Esophagus squamous epithelium (tissue), 5 donors: Measurements from ENCODE around the gene SRD5A2. TPM values are rescaled to one million over a fixed set of nuclear protein-coding genes. Genes with fewer than 3 reads are reported as not detected.

Source experiments
- DNase-seq: peaks from one replicate; lab custom pipeline; 2025; lab: John Stamatoyannopoulos, UW
- H3K27ac ChIP-seq, 4 donors: fragments of 200-600 bp; sonication (generic); one replicate each; pipeline ENCODE4 v1.5.1; 2016 to 2019; ENCODE audit warnings: mild to moderate bottlenecking in 1 of 4
- H3K27me3 ChIP-seq, 4 donors: fragments of 200-600 bp; sonication (generic); 1 replicate in 3 of 4; 2 replicates in 1 of 4; pipeline versions ENCODE4 v1.5.1 to v1.6.0; 2017 to 2021; ENCODE audit warnings: antibody characterized with exemption in 1 of 4
- H3K36me3 ChIP-seq, 3 donors: fragments of 200-600 bp; sonication (generic); one replicate each; pipeline ENCODE4 v1.5.1; 2016 to 2019
- H3K4me1 ChIP-seq, 3 donors: fragments of 200-600 bp; sonication (generic); one replicate each; pipeline ENCODE4 v1.5.1; 2017 to 2019
- H3K4me3 ChIP-seq, 4 donors: fragments of 200-600 bp; sonication (generic); 1 replicate in 3 of 4; 2 replicates in 1 of 4; pipeline ENCODE4 v1.5.1; 2016 to 2019; ENCODE audit warnings: mild to moderate bottlenecking in 2 of 4, moderate library complexity in 1 of 4
- H3K9me3 ChIP-seq, 3 donors: fragments of 200-600 bp; sonication (generic); one replicate each; pipeline ENCODE4 v1.5.1; 2016 to 2019
- POLR2A ChIP-seq, 4 donors: fragments of 450-650 bp; IDR thresholded peaks; one replicate each; pipeline ENCODE4 v1.6.1; 2017; ENCODE audit warnings: antibody characterized with exemption in 4 of 4, mild to moderate bottlenecking in 4 of 4, moderate library complexity in 3 of 4
- WGBS, 2 donors: methylation state at CpG; one replicate each; pipeline ENCODE4 v1.1.5; 2018; 5-methylcytosine and 5-hydroxymethylcytosine counted together
- intact Hi-C: fragments of 100-400 bp; cut with DNase I; formaldehyde crosslinking; loops from one replicate; pipeline ENCODE4 v1.15.0; 2022
- total RNA-seq, 4 donors: library from RNA; depleted of rRNA; stranded (reverse); fragments of >200 nt; gene quantifications; one replicate each; pipeline ENCODE4 v1.1.0, GENCODE V29; 2016
- TF ChIP-seq, protein P1 (sequence below), 6 experiments: fragments of 450-650 bp in 4 of 6; fragments of 200-600 bp in 2 of 6; sonication (generic) in 2 of 6; IDR thresholded peaks; one replicate each; pipeline ENCODE4 v1.5.1; 2016 to 2019; ENCODE audit warnings: antibody characterized with exemption in 6 of 6, mild to moderate bottlenecking in 4 of 6, moderate library complexity in 4 of 6
- donor health status: DM: yes; HTN: yes; CAD: no.

The SRD5A2 gene, protein sequence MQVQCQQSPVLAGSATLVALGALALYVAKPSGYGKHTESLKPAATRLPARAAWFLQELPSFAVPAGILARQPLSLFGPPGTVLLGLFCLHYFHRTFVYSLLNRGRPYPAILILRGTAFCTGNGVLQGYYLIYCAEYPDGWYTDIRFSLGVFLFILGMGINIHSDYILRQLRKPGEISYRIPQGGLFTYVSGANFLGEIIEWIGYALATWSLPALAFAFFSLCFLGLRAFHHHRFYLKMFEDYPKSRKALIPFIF
- under 1 TPM in 1 of 4 donors, not detected in 3; 0.19 TPM for total RNA-seq

DNA sequence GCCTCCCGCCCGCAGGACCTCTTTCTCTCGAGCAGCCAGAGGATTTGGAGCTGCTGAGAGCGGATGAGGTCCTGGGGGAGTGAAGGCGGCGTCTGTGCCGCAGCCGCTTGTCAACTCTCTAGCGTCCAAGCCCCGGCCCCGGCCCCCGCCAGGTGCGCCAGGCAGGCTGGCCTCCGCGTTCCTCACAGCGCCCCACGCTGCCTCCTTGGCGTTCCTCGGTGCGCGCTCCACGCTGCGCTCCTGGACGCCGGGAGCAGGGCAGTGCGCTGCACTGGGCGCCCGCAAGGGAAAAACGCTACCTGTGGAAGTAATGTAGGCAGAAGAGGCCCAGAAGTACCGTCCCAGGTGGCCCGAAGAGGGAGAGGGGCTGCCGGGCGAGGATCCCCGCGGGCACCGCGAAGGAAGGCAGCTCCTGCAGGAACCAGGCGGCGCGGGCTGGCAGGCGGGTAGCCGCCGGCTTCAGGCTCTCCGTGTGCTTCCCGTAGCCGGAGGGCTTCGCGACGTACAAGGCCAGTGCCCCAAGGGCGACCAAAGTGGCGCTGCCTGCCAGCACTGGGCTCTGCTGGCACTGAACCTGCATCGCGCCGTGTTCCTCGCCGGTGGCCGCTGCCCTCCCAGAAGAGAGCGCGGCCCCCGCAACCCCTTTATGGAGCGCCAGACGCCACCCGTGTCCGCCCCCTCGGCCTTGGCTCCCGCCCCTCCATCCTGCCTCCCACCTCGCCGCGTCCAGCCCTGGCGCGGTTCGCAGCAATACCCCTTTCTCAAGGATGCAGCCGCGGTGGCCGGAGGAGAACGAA lies at the start of gene SRD5A2:
TSS of gene SRD5A2 (minus strand) at position 618 of the 797 bp plus-strand sequence. CDS start at position 580, 38 bp downstream.
- Histone ChIP-seq H3K27ac (no peak within 1 kb of the TSS), H3K4me3 (peak within 1 kb of the TSS in 1 of 4 donors; percentile 30), H3K27me3 (peaks cover 0 to 75% (median 5%) of the 10 kb centered on the region in 4 donors), H3K36me3 (no peaks in the 10 kb centered on the region), H3K9me3 (no peaks in the 10 kb centered on the region), H3K4me1 (peaks cover 0 to 11% (median 0%) of the 10 kb centered on the region in 3 donors)
- 2 to 21% methylated on average over 9 to 10 of the region's 76 CpGs for WGBS, 2 donors
- no peak for DNase-seq
- TF ChIP-seq, protein P1, sequence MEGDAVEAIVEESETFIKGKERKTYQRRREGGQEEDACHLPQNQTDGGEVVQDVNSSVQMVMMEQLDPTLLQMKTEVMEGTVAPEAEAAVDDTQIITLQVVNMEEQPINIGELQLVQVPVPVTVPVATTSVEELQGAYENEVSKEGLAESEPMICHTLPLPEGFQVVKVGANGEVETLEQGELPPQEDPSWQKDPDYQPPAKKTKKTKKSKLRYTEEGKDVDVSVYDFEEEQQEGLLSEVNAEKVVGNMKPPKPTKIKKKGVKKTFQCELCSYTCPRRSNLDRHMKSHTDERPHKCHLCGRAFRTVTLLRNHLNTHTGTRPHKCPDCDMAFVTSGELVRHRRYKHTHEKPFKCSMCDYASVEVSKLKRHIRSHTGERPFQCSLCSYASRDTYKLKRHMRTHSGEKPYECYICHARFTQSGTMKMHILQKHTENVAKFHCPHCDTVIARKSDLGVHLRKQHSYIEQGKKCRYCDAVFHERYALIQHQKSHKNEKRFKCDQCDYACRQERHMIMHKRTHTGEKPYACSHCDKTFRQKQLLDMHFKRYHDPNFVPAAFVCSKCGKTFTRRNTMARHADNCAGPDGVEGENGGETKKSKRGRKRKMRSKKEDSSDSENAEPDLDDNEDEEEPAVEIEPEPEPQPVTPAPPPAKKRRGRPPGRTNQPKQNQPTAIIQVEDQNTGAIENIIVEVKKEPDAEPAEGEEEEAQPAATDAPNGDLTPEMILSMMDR (IDR thresholded peaks at IDR 0.05), result no peak
- TF ChIP-seq POLR2A (IDR thresholded peaks at IDR 0.05), result no peak
- intact Hi-C loops, result no loop called here

DNA sequence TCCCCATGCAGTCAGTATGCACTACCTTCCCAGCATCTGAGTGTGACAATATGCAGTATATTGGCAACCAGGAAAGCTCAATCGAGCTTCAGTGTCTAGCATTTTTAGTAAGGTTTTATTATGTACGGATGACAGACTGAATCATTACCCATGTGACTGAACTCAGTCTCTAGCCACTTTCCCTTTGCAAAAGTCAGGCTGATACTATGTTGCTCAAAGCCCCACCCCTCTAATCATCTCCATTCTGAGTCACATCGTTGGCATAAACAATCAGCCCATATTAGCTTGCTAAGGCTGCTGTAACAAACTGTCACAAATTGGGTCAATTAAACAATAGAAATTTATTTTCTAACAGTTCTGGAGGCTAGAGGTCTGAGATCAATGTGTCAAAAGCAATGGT lies 25.8 kb upstream of the SRD5A2 start:
- peaks cover 0 to 5% (median 0%) of the 10 kb centered on the region in 3 donors for H3K9me3 ChIP-seq
- 79 to 80% methylated on average over 3 of the region's 3 CpGs for WGBS, 2 donors
- H3K27me3 ChIP-seq, result no peaks in the 10 kb centered on the region
- DNase-seq, result no peak
- no peak for TF ChIP-seq POLR2A (IDR thresholded peaks at IDR 0.05)
- TF ChIP-seq, protein P1 (IDR thresholded peaks at IDR 0.05), result no peak
- H3K4me3 ChIP-seq, result no peak overlapping the region
- no peak overlapping the region for H3K27ac ChIP-seq
- no peaks in the 10 kb centered on the region for H3K4me1 ChIP-seq
- intact Hi-C loops, result no loop called here
- no peaks in the 10 kb centered on the region for H3K36me3 ChIP-seq

DNA sequence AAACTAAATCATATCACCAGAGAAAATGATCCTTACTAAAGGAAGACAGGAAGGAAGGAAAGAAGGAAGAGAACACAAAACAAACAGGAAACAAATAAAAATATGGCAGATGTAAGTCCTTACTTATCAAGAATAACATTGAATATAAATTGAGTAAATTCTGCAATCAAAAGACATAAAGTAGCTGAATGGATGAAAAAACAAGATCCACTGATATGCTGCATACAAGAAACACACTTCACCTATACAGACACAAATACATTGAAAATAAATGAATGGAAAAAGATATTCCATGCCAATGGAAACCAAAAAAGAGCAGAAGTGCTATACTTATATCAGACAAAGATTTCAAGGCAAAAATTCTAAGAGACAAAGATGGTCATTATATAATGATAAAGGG lies 18.0 kb upstream of the SRD5A2 start:
- H3K9me3 ChIP-seq, result peaks cover 0 to 8% (median 0%) of the 10 kb centered on the region in 3 donors
- H3K4me1 ChIP-seq, result no peaks in the 10 kb centered on the region
- no peak overlapping the region for H3K4me3 ChIP-seq
- no peaks in the 10 kb centered on the region for H3K36me3 ChIP-seq
- H3K27ac ChIP-seq, result no peak overlapping the region
- intact Hi-C loops, result no loop called here
- no peak for DNase-seq
- TF ChIP-seq, protein P1 (IDR thresholded peaks at IDR 0.05), result no peak
- TF ChIP-seq POLR2A (IDR thresholded peaks at IDR 0.05), result no peak
- peaks cover 0 to 4% (median 0%) of the 10 kb centered on the region in 4 donors for H3K27me3 ChIP-seq

DNA sequence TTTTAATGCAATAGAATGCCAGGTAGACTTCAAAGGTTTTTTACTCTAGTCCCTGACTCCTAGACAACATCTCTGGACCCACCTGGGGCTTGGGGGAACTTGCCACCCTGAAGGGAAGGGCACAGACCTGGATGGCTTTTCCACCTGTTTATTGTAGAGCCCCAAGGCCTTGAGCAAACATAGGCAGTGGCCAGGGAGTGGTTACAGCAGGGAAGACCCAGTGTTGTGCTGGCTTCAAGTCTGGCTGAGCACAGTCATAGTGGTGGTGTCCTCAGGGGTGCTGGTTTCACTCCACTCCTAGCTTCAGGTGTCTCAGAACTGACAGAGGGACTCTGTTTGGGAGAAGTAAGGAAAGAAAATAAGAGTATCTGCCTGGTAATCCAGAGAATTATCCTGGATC lies 5.5 kb upstream of the SRD5A2 start:
- TF ChIP-seq, protein P1 (IDR thresholded peaks at IDR 0.05), result no peak
- TF ChIP-seq POLR2A (IDR thresholded peaks at IDR 0.05), result no peak
- no peak overlapping the region for H3K27ac ChIP-seq
- no peaks in the 10 kb centered on the region for H3K36me3 ChIP-seq
- H3K4me1 ChIP-seq, result no peaks in the 10 kb centered on the region
- H3K4me3 ChIP-seq, result no peak overlapping the region
- H3K27me3 ChIP-seq, result peaks cover 0 to 42% (median 0%) of the 10 kb centered on the region in 4 donors
- no peak for DNase-seq
- intact Hi-C loops, result no loop called here
- no peaks in the 10 kb centered on the region for H3K9me3 ChIP-seq
